ENCODE data around the gene ZBBX.
"Not testable (repeated sequence)": the region's sequence is repeated elsewhere in the genome, so short reads cannot be mapped to it uniquely, and the experiment has no call there.

The ZBBX gene, protein sequence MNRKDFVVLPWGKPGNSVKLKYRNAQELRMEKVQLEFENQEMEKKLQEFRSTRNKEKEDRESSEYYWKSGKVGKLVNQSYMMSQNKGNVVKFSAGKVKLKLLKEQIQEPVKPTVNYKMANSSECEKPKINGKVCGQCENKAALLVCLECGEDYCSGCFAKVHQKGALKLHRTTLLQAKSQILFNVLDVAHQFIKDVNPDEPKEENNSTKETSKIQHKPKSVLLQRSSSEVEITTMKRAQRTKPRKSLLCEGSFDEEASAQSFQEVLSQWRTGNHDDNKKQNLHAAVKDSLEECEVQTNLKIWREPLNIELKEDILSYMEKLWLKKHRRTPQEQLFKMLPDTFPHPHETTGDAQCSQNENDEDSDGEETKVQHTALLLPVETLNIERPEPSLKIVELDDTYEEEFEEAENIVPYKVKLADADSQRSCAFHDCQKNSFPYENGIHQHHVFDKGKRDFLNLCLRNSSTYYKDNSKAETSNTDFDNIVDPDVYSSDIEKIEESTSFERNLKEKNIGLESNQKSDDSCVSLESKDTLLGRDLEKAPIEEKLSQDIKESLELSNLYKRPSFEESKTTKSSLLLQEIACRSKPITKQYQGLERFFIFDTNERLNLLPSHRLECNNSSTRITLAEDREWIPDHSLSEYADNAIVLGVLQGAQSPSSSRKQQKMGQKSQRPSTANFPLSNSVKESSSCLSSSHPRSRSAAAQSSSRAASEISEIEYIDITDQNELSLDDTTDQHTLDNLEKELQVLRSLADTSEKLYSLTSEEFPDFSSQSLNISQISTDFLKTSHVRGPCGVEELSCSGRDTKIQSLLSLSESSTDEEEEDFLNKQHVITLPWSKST

DNA sequence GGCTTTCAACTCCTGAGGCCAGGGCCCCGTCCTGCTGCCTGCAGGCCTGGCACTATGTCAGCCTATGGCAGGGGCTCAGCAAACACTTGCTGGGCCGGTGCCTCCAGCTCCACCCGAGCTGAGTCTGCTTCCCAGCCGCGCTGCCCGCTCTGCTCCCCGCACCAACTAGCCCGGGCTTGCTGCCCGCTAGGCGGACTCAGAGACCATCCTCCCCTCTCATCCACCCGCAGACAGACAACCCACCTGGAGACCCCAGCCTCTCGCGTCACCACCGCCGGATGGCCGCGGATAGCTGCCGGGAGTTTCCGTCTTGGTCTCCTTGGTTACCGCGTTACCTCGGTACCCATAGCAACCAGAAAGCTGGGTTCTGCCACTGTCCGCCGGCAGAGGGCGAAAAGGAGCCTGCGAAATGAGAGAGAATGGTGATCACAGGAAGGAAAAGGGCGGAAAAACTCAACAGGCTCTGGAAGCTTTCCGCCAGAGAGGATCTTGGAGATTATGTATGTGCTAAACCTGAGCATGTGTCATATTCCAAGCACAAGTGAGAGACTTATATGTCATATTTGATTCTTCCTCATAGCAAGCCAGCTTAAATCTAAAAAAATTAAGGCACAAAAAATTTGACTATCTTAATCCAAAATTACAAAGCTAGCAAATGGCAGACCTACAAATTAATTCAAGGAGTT is at the start of gene ZBBX:
Gene ZBBX, minus strand, starts transcription at position 294 of the 686 bp plus-strand sequence. CDS start 7,396 bp downstream, outside the sequence.
- peak; percentile 83 for DNase-seq

DNA sequence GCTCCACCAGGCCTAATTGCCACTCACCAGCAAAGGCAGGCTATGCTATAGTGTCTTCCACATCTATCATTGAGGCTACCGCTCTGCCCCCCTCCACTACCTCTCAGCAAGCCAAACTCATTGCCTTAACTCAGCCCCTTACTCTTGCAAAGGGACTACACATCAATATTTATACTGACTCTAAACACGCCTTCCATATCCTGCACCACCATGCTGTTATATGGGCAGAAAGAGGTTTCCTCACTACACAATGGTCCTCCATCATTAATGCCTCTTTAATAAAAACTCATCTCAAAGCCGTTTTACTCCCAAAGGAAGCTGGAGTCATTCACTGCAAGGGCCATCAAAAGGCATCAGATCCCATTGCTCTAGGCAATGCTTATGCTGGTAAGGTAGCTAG is 46.9 kb upstream of the ZBBX start:
- not testable (repeated sequence) for DNase-seq

DNA sequence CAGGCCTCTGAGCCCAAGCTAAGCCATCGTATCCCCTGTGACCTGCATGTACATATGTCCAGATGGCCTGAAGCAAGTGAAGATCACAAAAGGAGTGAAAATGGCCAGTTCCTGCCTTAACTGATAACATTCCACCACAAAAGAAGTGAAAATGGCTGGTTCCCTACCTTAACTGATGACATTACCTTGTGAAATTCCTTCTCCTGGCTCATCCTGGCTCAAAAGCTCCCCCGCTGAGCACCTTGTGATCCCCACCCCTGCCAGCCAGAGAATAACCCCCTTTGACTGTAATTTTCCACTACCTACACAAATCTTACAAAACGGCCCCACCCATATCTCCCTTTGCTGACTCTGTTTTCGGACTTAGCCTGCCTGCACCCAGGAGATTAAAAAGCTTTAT is 42.3 kb upstream of the ZBBX start:
- not testable (repeated sequence) for DNase-seq

DNA sequence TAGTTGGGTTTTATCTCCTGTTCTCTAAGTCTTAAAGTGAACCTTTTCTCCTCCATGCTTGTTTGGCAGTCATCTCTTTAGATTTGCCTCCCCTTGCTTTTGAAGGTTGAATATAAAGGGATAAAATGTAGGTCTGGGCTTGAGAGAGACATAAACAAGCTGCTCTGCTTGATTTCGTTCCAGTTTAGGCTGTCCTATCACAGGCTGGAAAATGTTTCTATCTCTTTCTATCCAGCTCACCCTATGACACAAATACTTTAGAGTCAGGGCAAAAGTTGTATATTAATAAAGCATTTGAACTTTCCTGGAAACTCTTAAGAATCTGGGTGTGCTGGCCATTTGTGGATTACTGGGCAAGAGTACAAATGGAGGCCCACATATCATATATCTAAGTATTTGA is 29.5 kb upstream of the ZBBX start:
- DNase-seq: no peak

DNA sequence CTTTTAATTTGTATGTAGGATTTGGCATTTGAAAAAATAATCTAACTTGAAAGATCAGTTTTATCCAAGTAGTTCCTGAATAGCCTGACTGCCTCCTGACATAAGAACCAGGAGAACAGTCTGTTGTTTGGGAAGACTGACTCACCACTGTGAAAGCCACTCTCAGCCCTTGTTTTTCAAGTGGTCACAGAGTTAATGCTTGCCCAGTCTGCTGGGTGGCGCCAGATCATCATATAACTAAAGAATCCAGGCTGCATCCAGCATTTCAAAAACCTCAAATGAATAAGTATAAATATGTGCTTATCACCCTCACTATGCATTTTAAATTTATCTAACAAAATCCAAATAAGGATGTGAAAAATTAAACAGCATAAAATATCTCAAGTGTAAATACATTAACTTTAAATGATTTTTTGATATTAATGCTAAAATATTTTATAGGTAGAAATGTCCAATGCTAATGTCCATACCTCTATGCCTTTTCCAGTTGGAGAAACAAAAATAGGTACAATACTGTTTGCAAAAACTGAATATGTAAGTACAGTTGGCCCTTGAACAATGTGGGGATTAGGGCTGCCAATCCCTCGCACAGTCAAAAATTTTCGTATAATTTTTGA is 26.9 kb upstream of the ZBBX start:
- DNase-seq: peak; percentile 86

DNA sequence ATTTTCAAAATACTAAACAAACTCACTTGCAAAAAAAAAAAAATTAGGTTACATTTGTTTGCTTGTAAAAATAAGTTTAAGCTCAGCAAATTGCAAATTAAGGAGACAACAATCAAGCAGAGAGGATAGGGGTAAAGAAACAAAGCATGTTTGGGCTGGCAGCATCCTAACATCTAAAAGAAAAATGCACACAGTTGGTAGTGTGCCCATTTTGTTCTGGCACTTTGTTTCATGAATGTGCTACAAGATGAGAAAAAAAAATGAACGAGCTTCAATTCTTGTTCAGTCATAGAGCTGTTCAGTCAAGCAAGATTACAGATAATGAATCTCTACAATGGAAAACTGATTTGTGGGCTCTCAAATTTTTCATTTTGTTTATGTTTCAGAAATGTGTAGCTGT is 17.7 kb upstream of the ZBBX start:
- DNase-seq: no peak

DNA sequence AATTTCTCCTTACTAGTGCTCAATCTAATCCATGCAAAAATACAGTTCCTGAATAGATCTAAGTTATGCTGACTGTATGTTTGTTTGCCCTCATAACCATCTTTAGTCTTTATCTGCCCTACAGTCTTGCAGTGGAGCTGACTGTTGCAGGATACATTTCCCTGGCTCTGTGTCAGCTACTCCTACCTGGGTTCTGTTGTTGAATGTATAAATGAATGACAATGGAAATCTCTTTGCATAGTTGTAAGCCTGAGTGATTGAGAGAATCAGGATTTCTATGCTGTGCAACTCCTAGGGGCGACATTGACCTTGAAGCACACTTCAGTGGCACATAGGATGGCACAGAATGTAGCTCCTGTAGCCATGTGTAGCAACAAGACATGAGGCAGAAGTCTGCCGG is 16.0 kb upstream of the ZBBX start:
- no peak for DNase-seq

DNA sequence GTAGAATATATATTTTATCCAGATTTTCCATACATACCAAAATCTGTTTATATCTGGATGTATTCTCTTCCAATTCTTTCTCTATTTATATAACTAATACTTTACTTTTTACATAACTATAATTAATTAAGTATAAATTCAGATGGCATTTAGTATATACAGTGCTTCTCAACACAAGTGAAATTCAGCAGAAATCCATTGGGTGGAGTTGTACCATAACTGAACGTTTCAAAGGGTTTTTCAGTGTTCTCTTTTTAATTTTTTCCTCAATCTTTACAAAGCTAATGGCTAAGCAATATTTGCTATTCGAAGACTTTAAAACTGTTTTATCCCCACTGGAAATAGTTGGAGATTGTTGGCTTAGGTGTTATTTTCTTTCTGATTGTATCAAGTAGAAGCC is 13.9 kb upstream of the ZBBX start:
- DNase-seq: no peak

DNA sequence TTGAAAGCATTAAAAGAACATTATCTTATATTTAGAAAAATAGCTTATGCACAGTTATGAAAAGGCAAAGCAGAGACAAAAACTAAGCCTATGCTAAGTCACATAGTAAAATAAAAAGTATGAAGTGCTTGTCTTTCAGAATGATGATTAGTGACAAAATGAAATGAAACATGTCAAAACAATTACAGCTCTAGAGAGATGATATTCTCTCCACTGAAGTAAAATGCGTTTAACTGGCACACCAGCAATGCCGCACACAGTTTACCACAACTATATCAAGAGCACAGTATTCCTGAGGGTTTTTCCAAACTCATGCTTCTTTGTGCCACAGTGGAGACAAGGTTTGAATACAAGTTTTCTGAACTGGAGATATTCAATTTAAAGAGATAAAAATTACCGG is 2.1 kb upstream of the ZBBX start:
- DNase-seq: no peak

DNA sequence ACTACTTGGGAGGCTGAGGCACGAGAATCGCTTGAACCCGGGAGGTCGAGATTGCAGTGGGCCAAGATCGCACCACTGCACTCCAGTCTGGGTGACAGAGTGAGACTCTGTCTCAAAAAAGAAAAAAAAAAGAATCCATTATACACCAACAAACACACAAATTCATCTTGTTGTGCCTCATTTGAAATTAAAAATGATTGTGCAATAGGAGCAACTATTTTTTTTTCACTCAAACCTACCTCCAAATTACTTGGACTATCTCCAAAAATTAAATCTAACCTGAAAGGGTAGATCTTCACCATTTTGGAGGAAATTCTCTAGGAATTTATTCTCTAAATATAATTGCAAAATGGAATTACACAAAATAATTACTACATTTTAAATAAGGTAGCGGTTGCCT is 4.6 kb downstream of the ZBBX start:
- DNase-seq: no peak

DNA sequence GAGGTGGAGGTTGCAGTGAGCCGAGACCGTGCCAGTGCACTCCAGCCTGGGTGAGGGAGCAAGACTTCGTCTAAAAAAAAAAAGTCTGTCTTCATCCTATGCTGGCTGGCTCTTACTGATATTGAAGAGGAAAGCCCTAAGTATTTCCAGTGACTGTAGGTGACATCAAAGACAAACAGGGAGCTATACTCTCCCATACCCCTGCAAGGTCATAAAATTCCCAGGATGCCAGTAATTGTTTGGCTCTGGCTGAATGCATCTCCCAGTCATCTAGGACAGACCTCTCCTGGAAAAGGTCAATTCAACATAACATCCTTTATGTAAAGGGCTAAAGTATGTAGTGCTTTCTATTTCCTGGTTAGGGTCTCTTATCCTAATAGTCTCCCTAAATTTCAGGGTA is 8.0 kb downstream of the ZBBX start:
- no peak for DNase-seq

DNA sequence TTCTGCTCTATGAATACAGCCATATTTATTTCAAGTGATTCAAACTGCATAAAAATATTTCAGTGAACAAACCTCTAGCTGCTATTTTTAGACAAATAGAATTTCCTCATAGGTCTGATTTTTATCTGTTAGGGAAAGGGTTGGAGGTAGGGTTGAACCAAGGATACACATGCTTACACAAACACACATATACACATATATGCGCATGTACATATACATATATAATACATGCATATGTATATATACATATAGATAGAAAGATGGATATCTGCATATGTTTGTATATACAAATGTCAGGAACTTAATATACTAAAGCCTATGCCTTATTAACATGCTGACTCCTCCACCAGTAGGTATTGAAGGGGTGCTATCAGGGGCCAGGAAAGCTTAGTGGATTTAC is 18.1 kb downstream of the ZBBX start:
- DNase-seq: no peak

DNA sequence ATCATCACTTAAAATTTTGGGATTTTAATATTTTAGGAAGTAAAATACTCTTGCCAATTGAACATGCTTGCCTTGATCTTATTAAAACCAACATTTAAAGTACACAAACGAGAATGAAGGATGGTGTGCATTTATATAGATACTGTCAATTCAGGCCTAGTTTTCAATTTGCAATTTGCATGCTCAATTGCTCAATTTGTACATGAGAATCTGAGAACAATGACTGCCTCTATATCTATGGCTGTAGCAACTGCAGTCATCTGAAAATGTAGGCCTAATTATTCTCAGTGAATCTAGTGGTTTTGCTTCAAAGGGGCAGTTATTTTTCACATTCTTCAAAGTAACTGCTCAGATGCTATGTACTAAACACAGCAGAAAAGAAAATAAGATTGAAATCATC is 18.8 kb downstream of the ZBBX start:
- no peak for DNase-seq

DNA sequence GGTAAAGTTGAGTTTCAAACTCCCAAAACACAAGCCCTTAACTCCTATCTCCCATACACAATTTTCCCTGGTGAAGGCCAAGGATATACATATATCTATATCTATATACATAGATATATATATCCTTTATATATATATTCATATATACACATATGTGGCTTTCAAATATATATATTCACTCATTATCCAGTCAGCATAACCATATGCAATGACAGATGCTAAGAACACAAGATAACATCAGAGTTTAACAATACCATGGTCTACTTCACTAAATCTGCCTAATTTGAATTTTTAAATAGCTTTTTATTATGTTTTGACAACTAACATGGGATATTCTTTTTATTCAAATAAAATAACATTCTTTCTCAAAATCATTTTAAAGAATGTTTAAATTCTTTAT is 24.7 kb downstream of the ZBBX start:
- DNase-seq: no peak

DNA sequence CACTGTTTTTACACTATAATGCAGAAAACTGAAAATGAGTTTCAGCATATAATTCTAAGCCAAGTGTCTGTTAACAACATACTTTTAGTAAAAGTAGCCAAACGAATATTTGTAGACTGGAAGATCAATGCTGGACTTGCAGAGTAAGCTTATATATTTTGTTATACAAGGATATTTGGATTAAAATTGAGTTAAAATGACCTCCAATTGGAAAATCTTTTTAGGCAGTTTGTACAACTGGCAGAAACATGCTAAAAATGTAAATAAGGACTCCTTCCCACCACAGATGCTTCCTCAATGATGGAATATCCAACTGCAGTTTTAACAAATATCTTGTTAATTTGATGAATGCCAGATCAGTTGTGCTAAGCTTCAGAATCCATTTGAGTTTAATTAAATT is 25.3 kb downstream of the ZBBX start:
- DNase-seq: no peak

DNA sequence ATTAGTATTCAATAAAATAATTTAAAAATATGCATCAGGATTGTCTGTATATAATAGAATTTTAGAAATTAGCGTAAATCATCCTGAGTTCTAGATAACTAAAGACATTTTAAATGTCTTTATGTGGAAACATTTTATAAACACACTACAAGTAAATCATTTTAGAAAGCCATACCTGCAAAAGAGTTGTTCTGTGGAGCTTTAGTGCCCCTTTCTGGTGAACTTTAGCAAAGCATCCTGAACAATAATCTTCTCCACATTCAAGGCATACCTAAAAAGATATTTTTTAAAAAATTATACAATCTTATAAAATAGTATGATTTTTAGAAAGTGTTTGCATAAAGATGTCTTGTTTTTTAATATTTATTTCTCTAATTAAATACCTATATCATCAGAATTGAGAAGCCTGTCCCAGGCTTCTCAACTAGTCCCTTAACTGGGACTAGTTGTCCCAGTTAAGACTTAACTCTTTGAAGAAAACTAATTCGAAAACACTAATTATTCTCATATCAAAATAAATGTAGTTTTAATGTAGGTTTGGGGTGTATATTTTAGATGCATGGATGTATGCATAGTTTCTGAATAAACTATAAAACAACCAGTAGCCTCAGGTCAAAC is 29.7 kb downstream of the ZBBX start:
- DNase-seq: peak; percentile 50

DNA sequence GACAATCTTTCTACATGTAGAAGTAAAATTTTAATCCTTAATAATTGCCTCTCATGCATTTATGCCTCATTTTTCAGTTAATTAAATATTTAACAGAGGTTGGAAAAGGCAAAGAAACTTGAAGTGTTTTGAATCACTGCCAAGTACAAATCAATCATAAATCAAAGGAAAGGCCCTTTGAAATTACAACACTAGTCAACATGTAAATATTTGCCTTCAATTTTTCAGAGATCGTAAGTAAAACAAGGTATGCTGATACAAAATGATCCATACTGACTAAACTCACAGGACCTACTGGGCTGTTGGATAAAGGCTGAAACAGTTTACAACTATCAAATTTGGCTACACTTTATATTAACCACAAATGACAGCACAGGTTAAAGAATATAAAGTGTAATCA is 33.9 kb downstream of the ZBBX start:
- peak; percentile 58 for DNase-seq

DNA sequence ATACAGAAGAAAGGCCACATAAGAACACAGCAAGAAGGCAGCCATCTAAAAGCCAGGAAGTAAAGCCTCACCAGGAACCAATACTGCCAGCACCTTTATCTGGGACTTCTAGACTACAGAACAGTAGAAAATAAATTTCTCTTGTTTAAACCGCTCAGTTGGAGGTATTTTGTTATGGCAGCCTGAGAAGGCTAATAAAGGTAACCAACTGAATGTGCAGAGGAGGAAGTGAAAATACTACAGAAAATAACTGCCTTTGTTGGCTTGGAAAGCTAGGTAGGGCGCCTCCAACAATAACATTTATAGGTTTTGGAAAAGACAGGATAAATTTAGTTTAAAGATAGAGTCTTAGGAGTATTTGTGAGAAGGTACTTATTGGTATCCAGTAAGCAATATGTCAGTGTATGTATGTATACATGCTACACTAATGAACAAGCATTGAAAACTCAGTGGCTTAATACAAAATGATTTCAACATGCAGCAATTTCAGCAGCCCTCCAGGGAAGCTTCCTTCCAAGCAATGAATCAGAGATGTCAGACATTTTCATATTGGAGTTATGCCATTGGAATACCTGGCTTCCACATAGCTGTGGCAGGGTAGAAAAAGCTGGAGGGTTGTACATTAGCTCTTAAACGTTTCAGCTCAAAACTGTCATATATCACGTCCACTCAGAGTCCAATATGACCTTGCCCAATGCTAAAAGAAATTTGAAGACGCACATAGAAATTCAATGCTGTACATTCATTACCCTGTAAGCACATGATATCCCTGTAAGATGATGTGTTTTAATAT is 48.9 kb downstream of the ZBBX start:
- DNase-seq: no peak

DNA sequence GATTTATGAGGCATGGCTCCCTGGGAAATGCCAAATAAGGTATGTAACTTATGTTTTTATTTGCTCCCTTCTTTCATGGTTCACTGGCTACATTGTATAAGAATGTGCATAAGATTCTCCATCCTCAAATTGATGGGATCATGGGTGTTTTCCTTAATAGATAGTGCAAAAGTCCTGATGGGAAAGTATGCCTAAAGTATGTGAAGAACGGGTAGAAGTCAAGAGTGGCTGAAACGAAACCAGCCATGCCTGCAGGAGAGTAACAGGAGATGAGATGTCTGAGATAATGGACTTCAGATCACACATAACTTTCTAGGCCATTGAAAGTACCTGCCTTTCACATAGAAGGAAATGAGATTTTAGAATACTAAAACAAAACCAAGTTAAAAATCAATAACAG is 56.5 kb downstream of the ZBBX start:
- no peak for DNase-seq

DNA sequence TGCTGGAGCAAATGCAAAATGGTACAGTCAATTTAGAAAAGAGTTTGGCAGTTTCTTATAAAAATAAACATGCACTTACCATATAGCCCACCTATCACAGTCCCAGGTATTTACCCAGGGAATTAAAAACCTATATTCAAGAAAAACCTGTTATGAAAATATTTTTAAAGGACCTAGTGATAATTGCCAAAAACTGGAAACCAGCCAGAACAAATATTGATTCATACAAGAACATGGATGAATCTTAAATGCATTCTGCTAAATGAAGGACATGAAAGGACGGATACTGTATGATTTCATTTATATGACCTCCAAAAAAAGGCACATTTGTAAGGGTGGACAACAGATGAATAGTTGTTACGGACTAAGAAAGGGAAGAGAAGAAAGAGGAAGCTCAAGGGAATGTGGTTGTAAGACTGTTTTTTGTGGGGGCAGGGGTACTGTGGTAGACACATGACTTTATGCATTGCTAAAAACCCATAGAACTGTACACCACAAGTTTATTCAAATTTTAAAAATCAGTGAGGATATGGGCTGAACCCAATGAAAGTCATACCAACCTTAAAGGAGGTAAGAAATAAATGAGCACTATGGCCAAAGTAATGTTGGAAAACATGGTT is 61.0 kb downstream of the ZBBX start:
- no peak for DNase-seq

DNA sequence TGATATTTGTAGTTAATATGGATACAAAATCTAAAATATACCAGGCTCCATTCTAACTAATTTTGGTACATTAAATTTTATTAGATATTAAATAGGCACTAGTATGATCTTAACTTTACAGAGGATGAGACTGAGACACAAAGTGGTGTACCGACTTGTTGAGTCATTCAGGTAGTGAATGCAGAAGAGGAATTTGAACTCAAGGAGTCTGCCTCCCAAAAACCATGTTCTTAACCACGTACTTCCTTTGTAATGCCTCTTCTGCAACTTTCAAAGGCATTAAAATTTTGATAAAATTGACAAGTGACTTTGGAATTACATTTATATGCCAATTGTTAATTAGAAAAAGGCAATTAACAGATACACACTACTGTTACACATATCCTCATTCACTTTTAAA is 61.8 kb downstream of the ZBBX start:
- no peak for DNase-seq

All from NCI-H774 (cell line).